ENCODE data around the gene SCGB3A1.

SCGB3A1 gene

GRCh38 chr5:180583738-180584137 lies 7.6 kb downstream of the SCGB3A1 start:
- DNase-seq, result no peak

GRCh38 chr5:180580681-180581080 lies 10.6 kb downstream of the SCGB3A1 start:
- no peak for DNase-seq

- DNase-seq, result no peak
Measured at GRCh38 chr5:180575571-180575970, 15.7 kb downstream of the SCGB3A1 start.

GRCh38 chr5:180568914-180569313 lies 22.4 kb downstream of the SCGB3A1 start:
- DNase-seq, result no peak

DNA sequence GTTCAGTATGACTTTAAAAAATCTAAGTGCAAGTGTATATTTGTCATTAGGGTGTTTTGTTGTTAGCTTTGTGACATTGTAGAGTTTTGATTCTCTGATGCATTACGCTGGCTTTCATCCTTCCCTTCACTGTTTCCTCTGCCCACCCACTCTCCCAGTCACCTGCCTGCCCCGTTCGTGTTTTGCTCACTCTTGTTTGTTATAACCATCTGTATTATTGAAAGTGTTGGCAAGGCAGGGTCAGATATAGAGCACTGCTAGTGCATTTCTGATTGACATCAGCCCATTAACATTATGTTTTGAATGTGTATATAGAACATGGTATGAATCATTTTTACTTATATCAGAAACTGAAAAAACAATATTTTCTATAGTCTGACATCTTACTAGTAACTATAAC lies 27.3 kb downstream of the SCGB3A1 start:
- DNase-seq, result no peak

- no peak for DNase-seq
Measured at GRCh38 chr5:180558232-180558631, 33.1 kb downstream of the SCGB3A1 start.

- DNase-seq, result no peak
Measured at GRCh38 chr5:180557217-180557809, 34.0 kb downstream of the SCGB3A1 start.

- no peak for DNase-seq
Measured at GRCh38 chr5:180555168-180555921, 36.0 kb downstream of the SCGB3A1 start.

GRCh38 chr5:180553530-180553929 lies 37.8 kb downstream of the SCGB3A1 start:
- DNase-seq, result no peak

- no peak for DNase-seq
Measured at GRCh38 chr5:180548563-180548962, 42.7 kb downstream of the SCGB3A1 start.

DNA sequence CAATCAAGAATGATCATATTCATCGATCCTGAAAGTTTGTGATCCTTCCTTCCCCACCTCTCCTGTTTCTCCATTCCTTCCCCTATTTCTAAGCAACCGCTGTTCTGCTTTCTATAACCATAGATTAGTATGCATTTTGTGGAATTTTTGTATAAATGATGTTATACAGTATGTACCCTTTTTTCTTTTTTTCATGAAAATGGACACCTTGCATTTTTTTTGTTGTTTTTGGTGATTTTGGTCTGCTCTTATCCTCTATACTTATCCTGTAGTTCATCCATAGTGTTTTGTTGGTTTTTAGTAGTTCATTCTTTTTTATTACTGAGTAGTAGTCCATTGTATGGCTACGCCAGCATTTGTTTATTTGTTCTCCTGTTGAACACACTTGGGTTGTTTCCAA lies 46.1 kb downstream of the SCGB3A1 start:
- no peak for DNase-seq

GRCh38 chr5:180541710-180542109 lies 49.6 kb downstream of the SCGB3A1 start:
- no peak for DNase-seq
